Fibroblast of the conjunctiva (primary cell): ENCODE data around the gene AGPAT3.

Experiments used
- DNase-seq: peaks from one replicate; pipeline ENCODE4 v3.0.0-alpha.2; 2010; ENCODE audit warnings: low read depth

Gene AGPAT3

DNA sequence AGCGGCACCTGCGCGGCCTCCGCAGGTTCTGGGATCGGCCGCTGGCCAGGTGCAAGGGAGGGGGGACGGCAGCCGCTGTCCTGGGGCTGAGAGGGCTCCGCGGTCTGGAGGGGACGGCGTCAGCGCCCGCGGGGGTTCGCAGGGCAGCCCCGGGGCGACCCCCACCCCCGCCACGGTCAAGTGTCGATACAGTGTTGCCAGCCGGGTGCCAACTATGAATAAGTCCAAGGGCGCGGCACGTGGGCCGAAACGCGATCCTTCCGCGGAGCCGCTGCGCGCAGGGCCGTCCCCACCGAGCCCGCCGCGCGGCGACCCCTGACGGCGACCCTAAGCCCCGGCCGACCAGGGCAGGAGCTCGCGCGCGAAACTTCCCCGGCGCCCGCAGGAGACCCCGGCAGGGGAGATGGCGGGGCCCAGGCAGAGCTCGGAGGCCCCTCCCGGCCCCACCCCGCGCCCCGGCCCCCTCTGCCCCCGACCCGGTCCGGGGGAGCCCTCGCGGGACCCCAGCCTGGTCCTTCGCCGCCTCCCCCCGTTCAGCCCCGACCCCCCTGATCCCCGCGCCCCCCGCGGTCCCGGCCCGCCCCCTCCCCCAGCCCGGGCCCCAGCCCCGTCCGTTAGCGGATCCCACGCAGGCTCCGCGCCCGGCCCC is 586 bp upstream of the AGPAT3 start:
- DNase-seq = no peak

DNA sequence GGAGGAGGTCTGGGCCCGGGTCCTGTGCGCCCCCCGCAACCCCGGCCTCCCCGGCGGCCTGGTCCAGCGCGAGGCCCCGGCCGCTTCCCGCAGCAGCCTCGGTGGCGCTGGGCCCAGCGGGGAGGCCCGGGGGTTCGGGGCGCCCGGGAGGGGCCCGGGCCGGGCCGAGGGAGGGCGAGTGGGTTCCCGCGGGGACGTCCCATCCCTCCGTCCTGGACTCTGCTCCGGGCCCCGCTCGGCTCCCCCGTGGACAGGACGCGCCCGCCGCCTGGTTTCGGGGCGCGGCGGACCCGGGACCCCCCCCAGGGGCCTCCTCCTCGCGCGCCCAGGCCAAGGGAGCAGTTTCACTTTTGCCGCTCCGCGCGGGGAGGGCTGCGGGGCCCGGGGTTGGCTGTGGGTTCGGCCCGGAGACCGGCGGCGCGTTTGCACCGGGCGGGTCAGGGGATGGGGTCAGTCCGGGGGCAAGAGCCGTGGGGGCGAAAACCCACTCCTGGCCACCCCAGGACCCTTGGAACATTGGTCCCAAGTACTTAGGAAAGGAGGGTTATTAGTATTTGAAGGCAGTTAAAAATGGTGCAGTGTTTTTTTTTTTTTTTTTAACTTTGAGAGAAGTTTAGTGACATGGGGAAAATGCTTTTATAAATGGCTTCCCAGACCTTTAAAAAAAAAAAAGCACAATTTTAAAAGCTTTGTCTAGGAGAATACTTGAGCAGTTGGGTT is 677 bp downstream of the AGPAT3 start:
- no peak for DNase-seq

DNA sequence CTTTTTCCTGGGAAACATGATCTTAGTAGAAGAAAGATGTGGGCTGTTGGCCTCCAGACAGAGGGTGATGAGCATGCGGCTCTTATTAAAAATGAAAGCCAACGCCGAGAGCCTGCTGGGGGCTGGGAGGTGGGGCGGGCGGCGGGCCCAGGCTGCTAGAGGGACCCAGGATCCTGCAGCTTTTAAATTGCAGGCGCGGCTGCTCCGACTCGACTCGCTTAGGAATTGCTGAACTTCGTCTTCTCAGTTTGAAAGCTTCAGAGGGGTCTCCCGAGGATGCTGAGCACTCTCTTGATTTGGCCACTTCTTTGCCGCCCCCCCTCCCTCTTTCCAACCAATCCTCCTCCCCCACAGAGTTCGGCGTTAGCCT is 1.2 kb downstream of the AGPAT3 start:
- DNase-seq = peak; percentile 49

DNA sequence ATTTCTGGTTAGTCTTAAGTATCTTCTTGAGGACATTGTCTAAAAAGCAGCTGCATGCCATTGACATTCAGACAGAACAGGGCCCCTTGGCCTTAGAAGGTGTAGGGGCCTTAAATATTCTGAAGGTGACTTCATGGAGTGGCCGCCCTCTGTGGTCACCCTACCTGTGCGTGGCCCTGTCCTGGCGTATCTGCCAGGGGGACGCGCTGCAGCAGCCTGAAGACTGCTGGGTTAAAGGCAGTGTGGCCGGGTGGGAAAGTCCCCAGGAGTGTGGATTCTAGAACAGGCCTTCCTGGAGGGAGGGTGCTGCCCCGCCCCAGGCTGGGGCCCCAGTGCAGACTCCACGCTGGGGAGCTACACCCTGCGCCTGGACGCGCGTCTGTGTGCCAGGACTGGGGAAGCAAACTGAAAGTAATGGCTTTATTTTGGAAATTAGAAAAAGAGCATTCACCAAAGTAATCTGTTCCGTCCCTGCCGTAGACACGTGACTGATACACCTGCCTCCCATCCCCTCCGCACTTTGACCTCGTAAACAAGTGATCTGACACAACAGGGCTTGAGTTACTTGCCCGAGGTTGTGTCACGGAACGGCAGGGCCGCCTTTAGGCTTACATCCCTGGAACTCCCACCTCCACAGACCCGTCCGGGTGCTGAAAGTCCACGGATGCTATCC is 1.8 kb downstream of the AGPAT3 start:
- no peak for DNase-seq

DNA sequence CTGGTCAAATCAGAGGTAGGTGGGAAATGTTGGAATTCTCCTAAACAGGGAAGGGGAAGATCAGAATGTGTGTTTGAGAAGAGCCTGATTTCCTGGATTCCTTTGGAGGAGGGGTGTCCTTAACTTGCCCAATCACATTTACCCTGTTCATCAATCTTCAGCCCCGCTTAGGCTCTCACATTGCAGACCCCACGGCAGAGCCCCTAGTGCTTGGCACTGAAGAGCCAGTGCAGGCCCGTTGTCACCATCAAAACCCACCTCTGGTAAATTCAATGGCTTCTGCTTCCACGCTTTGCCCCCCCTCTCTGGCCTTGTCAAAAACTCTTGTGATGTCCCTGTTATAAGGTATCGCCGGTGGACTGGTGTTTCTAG is 2.3 kb downstream of the AGPAT3 start:
- no peak for DNase-seq

DNA sequence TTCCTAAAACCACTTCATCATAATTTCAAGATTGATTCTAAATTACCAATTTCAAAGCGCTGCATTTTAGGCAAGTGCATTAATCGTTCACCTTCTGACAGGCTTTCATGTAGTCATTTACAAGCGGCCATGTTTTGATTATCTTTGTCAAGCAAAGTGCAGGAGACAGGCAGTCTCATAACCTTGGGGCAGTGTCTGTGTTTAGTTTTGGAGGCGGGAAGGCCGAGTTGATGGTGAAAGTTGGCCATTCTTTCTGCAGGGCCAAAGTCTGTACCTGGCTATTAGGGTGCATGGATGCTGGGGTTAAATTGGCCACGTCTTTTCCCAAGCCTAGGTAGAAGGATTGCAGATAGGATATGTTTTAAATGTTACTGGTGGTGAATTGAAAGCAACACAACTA is 2.9 kb downstream of the AGPAT3 start:
- DNase-seq = no peak

DNA sequence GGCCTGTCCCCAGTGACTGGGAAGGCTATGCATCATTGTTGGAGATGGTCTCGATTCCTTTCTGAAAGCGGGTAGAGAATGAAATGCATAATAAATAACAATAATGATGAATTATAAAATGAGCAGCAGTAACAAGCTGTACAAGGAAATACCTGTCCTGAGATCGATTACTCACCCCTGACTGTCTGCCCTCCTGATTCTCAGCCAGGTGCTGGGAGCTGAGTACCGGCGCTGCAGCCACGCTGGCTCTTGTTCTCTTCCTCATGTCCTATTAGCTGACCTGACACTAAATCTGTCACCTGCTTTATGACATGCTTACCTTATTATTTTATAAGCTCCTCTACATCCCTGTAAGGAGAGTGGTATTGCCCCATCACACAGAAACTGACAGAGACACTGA is 3.4 kb downstream of the AGPAT3 start:
- no peak for DNase-seq

DNA sequence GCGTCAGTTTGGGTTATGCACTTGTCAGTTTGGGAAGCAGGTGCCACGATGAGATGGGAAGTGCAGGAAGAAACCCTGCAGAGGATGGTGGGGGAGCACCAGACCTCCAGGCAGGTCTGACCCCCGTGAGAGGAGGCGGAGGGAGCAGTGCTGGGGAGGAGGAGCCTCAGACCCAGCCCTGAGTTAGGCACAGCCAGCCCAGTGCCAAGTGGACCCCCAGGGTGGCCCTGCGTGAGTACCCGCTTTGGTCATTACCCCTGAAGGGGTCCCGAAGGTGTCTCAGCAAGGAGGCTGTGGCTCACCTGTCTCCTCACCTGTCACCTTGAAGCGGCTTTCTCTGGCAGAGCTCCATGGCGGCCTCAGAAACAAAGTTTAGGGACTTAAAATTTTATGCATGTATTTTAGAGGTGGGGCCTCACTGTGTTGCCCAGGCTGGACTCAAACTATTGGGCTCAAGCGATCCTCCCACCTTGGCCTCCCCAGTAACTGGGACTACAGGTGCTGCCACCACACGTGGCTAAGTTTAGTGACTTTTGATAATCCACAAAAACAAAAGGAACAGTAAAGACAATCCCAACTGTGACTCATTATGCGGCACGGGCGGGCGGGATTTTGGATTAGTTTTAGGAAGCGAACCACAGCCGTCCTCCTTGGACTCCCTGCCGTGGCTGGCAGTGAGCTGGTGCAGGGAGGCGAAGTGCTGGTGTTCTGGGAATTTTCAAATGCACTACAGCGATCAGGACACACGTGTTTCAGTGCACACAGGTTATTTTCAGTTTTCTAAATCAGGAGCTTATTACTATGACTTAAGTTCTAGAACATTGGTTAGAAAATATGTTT is 4.7 kb downstream of the AGPAT3 start:
- DNase-seq = no peak

DNA sequence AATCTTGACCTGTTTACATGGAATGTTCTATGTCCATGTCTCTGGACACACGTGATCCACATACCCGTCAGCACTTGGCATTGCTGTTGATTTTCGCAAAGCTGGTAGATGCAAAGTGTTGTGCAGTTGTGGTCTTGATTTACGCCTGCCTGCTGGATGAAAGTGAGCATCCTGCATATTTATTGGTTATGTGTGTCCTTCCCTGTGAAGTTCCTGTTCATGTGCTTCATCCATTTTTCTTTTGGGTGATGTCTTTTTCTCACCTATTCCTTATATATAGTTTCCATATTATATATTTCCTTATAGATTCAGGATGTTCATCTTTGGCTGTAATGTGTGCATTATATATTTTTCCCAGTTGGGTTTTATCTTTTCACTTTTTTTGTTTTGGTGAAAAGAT is 6.5 kb downstream of the AGPAT3 start:
- DNase-seq = no peak

DNA sequence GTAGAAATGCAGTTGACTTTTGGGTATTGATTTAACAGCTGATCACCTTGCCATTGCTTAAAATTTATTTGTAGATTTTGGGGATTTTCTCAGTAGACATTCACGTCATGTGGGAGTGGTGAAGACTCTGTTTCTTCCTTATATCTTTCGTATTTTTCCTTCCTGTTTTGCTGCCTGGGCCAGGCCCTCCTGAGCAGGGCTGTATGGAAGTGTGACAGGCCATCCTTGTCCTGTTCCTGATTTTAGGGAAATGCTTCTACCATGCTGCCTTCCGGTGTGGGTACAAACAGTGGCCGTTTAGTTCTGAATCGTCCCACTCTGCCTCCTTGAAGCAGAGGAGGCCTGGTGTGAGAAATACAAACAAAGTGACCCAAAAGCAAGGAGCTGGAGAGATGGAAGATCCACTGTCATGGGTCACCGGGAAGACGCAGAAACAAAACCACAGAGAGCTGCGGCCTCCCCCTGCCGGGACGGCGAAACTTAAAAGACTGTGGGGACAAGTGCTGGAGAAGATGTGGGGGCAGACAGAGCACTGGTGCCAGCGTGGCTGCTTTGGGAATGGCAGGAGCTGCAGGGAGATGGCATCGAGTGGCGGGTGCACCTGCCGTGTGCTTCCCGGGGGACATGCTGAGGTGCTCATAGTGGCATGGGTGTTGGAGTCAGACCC is 7.6 kb downstream of the AGPAT3 start:
- no peak for DNase-seq

DNA sequence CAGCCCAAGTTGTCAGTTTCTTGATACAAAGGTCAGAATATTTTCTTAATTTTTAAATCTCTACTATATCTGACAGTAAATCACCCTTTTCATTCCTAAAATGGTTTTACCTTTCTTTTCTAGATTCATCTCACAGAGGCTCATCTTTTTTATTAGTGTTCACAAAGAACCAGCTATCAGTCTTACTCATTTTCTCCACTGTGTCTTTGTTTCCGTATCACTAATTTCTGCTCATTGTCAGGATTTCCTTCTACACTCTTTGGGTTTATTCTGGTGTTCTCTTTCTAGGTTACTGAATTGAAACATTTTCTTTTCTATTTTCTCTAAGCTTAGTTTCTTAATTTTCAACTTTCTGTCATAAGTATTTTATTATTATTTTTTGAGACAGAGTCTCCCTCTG is 8.7 kb downstream of the AGPAT3 start:
- DNase-seq = no peak

DNA sequence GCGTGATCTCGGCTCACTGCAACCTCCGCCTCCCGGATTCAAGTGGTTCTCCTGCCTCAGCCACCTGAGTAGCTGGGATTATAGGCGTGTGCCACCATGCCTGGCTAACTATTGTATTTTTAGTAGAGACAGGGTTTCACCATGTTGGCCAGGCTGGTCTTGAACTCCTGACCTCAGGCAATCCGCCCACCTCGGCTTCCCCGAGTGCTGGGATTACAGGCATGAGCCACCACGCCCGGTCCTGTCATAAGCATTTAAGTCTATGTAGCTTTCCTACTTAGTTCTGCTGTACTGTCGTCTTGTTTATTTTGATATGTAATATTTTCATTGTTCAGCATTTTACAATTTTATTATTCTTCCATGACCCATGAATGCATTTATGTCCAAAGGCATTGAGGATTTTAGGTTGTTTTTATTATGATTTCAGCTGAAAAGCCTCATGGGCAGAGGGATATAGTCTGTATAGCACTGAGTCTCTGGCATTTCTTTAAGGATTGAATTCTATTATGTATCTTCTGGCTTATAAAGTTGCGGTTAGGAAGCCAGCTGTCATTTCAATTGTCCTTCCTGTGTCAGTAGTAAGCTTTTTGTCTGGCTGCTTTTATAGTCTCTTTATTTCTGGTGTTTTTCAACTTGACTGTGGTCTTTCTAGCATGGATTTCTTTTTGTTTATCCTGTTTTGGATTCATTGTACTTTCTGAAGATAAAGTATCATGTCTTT is 9.2 kb downstream of the AGPAT3 start:
- DNase-seq = no peak

DNA sequence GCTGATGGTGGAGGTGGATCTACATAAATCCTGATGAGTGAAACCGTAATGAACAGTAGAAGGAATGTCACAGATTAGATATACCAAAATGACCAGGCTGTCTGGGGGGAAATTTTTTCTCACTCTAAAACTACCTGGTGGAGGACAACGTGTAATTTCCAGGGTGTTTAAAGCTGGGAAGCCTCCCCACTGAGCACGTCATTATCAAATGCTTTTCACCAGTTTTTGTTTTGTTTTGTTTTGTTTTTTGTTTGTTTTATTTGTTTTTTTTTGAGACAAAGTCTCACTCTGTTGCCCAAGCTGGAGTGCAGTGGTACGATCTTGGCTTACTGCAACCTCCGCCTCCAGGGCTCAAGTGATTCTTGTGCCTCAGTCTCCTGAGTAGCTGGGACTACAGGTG is 11.6 kb downstream of the AGPAT3 start:
- DNase-seq = no peak

DNA sequence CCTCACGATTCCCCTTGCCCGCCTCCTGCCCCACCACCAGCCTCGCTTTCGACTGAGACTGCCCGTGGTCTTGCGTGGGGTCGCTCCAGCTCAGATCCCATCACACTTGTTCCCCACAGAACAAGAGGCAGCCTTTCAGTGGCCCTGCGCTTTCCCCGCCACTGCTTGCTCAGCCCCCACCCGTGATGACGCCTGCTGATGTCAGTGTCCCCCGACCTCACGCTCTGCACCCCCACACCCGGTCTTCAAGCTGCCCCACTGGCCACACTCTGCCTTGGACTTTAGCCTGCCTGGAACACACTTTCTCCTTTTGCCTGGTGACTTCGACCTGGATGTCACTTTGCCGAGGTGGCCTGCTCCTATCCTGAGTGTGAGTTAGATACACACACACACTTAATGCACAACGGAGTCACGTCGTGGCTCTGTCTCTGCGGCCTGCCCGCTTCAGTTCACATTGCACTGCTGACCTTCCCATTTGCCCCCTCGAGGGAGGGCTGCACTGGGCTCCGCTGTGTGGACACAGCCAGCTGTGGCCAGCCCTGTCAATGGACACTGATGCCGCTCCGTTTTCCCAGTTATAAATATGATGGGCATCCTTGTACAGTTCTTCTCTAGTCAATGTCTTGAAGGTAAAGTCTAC is 13.0 kb downstream of the AGPAT3 start:
- no peak for DNase-seq

DNA sequence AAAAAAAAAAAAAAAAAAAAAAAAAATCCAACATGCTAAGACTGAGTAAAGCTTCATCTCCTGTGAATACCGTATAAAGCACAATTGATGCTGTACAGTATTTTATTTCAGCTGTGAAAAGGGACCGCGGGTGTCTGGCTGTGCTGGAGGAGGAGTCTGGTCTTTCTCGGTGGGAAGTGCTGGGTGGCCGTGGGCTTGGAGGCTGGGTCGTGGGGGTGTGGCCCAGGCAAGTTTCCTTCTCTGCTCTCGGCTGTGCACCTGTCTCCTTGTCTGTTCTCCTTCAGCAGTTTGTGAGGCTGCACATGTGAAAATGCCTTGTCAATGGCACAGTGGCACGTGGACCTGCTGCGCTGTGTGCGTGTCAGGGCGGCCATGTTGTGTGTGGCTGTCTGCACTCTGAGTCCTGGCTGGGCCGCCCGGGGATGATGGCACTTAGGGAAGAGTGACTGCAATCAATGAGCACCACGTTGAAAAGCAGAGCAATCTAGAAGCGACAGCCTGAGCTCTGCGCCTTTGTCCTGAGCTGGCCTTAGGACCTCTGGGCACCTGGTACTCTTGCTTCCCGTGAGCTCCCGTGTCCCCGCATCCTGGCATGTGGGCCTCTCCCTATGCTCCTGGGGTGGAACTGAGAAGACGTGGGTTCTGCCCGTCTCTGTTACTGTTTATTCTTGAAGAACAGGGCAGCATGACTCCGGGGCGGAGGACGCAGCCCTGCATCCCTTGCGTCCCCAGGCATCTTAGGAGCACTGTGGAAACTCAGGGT is 14.5 kb downstream of the AGPAT3 start:
- no peak for DNase-seq

DNA sequence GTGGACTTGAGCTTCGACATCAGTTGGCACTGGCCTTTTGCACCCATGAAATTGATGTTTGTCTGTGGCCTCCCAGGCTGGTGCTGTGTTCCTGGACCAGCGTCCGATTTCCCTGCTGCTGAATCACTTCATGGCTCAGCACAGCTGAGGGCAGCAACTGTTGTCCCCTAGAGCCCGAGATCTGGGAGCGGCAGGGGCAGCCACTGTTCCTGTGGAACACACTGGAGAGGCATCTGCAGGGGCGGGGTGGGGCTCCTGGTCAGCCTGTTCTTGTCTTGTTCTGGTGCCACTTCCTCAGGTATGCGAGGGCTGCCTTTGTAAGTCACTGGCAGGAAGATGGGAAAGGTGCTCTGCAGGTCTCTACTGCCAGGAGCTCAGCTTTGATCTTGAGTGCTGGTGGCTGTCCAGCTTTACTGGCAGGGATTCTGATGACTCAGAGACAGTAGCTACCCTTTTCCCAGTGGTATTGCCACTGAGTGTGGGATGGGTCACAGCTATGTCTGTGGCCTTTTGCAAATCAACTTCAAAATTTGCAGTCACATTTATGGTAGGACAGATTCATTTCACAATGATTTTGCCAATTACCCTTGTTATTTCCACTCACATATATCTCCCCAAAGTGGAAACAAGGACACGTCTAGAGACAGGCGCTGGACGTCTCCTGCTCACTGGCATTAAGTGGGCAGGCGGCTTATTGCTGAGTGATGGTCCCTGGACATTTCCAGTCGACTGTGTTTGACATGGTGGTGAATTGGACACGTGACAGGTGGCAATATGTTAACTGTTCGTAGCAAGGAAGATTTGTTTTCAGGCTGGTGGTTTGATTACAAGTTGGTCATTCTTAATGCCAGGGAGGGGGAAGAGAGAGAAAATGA is 15.3 kb downstream of the AGPAT3 start:
- DNase-seq = no peak

DNA sequence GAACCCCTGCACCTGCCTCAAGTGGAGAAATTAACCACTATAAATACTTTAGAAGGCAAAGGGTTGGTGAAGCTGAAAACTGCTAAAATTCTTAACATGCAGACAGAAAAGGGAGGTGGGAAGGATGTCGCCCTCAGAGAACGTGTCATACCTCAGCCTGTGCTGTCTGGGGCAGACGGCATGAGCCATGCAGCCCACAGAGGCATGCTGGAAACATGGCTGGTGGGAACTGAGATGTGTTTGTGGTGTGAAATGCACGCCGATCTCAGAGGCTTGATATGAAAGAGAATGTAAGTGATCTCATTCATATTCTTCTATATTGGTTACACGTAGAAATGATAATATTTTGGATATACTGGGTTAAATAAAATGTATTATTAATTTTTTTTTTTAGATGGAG is 16.3 kb downstream of the AGPAT3 start:
- no peak for DNase-seq

DNA sequence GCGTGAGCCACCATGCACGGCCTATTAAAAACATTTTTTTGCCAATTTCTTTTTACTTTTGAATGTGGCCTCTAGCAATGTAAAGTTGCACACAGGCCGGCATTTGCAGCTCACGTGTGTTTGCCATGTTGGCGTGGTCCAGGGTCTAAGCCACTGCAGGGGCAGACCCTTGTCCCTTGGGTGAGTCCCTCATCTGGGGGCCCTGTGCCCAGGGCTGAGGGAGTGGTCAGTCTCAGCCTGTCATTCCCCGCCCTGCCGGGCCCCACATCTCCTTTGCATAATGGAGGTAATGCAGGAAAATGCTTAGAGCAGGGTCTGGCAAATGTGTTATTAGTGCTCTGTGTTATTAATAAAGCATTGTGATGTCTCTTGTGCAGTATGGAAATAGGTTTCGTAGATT is 16.9 kb downstream of the AGPAT3 start:
- no peak for DNase-seq

DNA sequence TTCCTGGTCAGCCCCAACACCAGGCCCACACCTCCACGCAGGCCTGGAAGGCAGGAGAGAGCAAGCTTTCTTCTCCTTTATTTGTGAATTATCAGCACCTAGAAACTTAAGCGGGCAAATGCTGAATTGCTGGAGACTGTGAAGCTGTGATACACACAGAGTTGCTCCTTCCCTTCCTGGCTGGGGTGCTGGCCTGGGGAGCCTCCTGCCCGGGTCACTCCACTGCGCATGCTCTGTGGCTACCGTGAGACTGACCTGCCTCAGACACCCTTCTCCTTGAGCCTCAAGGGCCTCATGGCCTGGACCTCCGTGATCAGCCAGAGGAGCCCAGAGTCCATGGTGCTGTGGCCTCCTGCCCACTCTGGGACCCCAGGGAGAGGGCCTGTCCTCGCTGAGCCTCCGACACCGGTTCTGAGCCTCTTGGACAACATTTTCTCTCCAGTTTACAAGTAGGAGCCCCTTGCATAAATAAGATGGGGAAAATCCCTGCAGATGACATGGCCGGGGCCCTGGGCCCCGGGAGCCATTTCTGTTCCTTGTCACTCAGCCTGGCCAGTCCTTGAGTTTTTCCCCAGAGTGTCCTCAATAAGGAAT is 18.0 kb downstream of the AGPAT3 start:
- no peak for DNase-seq
